Measurements from ENCODE around the gene PDE2A. TPM values are rescaled to one million over a fixed set of nuclear protein-coding genes. Genes with fewer than 3 reads are reported as not detected.
A peak's percentile ranks its signal among the peaks of the same experiment; 100 is the strongest.

PDE2A gene
- total and polyA plus RNA-seq, 10 of the 15 experiments (the other 5 are each of a cell fraction or from before 2014, with no cell fraction given) = 0.06 to 0.15 (median 0.11) TPM; not detected in 6

DNA sequence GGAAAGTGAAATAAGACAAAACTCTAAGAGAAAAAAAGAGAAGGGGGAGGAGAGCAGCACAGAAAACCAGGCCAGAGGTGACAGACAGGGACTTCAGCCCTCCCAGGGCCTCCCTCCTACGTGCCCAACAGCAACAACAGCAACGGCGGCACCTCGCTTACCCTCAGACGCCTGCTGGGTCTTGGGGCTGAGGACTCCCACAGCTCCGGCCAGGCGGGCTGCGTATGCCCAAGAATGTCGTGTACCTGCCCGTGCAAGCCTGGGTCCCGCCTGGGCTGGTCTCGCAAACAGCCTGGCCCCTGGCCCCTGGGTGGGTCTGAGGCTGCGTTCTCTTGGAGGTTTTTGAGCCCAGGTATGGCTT is 47.4 kb upstream of the PDE2A start (continued):
- TF ChIP-seq, protein P1, sequence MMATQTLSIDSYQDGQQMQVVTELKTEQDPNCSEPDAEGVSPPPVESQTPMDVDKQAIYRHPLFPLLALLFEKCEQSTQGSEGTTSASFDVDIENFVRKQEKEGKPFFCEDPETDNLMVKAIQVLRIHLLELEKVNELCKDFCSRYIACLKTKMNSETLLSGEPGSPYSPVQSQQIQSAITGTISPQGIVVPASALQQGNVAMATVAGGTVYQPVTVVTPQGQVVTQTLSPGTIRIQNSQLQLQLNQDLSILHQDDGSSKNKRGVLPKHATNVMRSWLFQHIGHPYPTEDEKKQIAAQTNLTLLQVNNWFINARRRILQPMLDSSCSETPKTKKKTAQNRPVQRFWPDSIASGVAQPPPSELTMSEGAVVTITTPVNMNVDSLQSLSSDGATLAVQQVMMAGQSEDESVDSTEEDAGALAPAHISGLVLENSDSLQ (IDR thresholded peaks at IDR 0.05) = peak; percentile 77
- TF ChIP-seq CBX3 (IDR thresholded peaks at IDR 0.05; ENCODE audit: borderline replicate concordance, low read depth) (no peak), TCF7 (IDR thresholded peaks at IDR 0.05; ENCODE audit: borderline replicate concordance) (no peak), E2F8 (IDR thresholded peaks at IDR 0.05; ENCODE audit: low read depth, partially characterized antibody) (no peak), BCLAF1 (IDR thresholded peaks at IDR 0.05) (no peak), PML (IDR thresholded peaks at IDR 0.05; ENCODE audit: low read length) (no peak), BACH1 (IDR thresholded peaks at IDR 0.05; ENCODE audit: borderline replicate concordance) (peak; percentile 22; the same call in 1 of the 2 replicates), NFYB (IDR thresholded peaks at IDR 0.05; ENCODE audit: insufficient read depth, low read depth, low read length) (no peak), MEF2B (IDR thresholded peaks at IDR 0.05; ENCODE audit: partially characterized antibody, poor library complexity, severe bottlenecking) (no peak), MTA3 (IDR thresholded peaks at IDR 0.05; ENCODE audit: borderline replicate concordance, low read length) (no peak), KAT2A (conservative IDR thresholded peaks at IDR 0.05; ENCODE audit: control insufficient read depth, low read depth, low read length) (no peak), SREBF2 (IDR thresholded peaks at IDR 0.05; ENCODE audit: low read length) (no peak), STAT1 (conservative IDR thresholded peaks at IDR 0.05) (no peak), POLR2A (IDR thresholded peaks at IDR 0.05; ENCODE audit: low read depth, low read length) (peak; percentile 33; the same call in 1 of the 2 replicates), PAX5 (IDR thresholded peaks at IDR 0.05; ENCODE audit: borderline replicate concordance, low read depth, low read length) (0 out of 2 replicates have a peak, but pooled peaks have one; percentile 2), SMARCA5 (IDR thresholded peaks at IDR 0.05) (0 out of 2 replicates have a peak, but pooled peaks have one; percentile 36), TARDBP (IDR thresholded peaks at IDR 0.05; ENCODE audit: borderline replicate concordance) (no peak), GATAD2B (conservative IDR thresholded peaks at IDR 0.05; ENCODE audit: low read depth) (peak; percentile 61), LARP7 (IDR thresholded peaks at IDR 0.05) (0 out of 2 replicates have a peak, but pooled peaks have one; percentile 31), ZBTB4 (CRISPR knock-in tag; IDR thresholded peaks at IDR 0.05) (no peak)
- TF ChIP-seq, protein P2, sequence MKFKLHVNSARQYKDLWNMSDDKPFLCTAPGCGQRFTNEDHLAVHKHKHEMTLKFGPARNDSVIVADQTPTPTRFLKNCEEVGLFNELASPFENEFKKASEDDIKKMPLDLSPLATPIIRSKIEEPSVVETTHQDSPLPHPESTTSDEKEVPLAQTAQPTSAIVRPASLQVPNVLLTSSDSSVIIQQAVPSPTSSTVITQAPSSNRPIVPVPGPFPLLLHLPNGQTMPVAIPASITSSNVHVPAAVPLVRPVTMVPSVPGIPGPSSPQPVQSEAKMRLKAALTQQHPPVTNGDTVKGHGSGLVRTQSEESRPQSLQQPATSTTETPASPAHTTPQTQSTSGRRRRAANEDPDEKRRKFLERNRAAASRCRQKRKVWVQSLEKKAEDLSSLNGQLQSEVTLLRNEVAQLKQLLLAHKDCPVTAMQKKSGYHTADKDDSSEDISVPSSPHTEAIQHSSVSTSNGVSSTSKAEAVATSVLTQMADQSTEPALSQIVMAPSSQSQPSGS (IDR thresholded peaks at IDR 0.05; ENCODE audit: low read length) = no peak
